ENCODE data around the gene ZNF335.

GRCh38 chr20:45935416-45936046 lies 36.5 kb downstream of the ZNF335 start:
- TF ChIP-seq CTCF (IDR thresholded peaks at IDR 0.05) (no peak), ZFX (IDR thresholded peaks at IDR 0.05; ENCODE audit: borderline replicate concordance) (no peak)
